ENCODE data around the gene HOXD3. TPM values are rescaled to one million over a fixed set of nuclear protein-coding genes. Genes with fewer than 3 reads are reported as not detected.

HOXD3 gene
- total RNA-seq, 1 experiment from 2014 or later = not detected

DNA sequence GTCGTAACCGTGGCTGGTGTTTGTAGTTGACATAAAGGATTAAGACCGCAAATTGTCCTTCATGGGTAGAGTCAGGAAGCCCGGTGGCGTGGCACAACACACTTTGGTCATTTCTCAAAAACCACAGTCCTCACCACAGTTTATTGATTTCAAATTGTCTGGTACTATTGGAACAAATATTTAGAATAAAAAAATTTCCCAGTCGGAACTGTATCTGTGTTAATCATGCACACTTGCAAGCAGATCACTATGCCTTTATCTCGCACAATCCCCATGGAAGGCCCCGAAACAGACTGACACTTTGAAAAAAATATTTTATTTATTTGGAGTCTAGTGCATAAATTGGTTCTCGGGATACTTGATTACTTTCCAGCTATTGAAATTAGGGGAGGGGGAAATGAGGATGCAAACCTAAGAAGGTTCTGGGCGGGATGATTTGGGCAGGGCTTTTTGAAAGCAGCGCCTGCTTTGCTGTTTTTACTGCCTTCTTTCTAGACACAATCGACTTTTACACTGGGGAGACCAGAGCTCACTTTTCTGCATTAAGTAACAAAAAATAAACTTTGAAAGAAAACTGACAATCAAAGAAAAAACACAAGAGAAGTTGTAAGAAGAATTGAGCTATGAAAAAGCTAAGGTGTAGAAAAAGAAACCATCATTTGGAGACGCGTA, 15.9 kb downstream of the HOXD3 start:
- Histone ChIP-seq H3K27me3 (ENCODE audit: insufficient read depth, low read length) (peaks cover 98% of the 10 kb centered on the region), H3K23ac (ENCODE audit: insufficient read length, low read depth, low read length) (no peak overlapping the region), H3K18ac (ENCODE audit: insufficient read length, low read depth, low read length) (no peak overlapping the region), H2BK12ac (ENCODE audit: insufficient read length, low read depth, low read length) (no peak overlapping the region), H3T11ph (ENCODE audit: low read length) (no peak overlapping the region), H2BK15ac (ENCODE audit: low read depth, low read length) (no peak overlapping the region), H4K91ac (ENCODE audit: insufficient read length, low read depth, low read length) (no peak overlapping the region), H3K79me2 (ENCODE audit: insufficient read depth, low read length) (no peaks in the 10 kb centered on the region), H3K9me3 (ENCODE audit: control insufficient read depth, low read depth, low read length) (no peaks in the 10 kb centered on the region), H2BK20ac (ENCODE audit: low read depth, low read length, poor library complexity, severe bottlenecking) (no peak overlapping the region), H2AK5ac (ENCODE audit: insufficient read length, low read length) (no peak overlapping the region), H3K4me1 (ENCODE audit: insufficient read depth, low read length) (no peaks in the 10 kb centered on the region), H3K27ac (ENCODE audit: insufficient read length, low read depth, low read length) (no peak overlapping the region), H3K14ac (ENCODE audit: insufficient read depth, low read length) (no peak overlapping the region), H2BK120ac (ENCODE audit: low read depth, low read length, poor library complexity, severe bottlenecking) (no peak overlapping the region), H3K23me2 (ENCODE audit: insufficient read length, low read depth, low read length, poor library complexity, severe bottlenecking) (no peaks in the 10 kb centered on the region), H3K9ac (ENCODE audit: extremely low read depth, insufficient read length, low read length) (no peak overlapping the region), H3K79me1 (ENCODE audit: insufficient read depth, low read depth, low read length, poor library complexity, severe bottlenecking) (no peaks in the 10 kb centered on the region), H4K5ac (ENCODE audit: insufficient read length, low read depth, low read length) (no peak overlapping the region), H3K4me2 (ENCODE audit: insufficient read depth, insufficient read length, low read length) (no peak overlapping the region), H2AFZ (ENCODE audit: low read length) (no peak overlapping the region), H3K4ac (ENCODE audit: low read depth, low read length) (no peak overlapping the region), H2BK5ac (ENCODE audit: insufficient read length, low read length) (no peak overlapping the region), H3K56ac (ENCODE audit: insufficient read length, low read depth, low read length) (no peak overlapping the region), H4K8ac (replicated peaks; ENCODE audit: insufficient read length, low read depth, low read length) (no peak overlapping the region), H4K20me1 (ENCODE audit: control insufficient read depth, insufficient read depth, insufficient read length) (no peaks in the 10 kb centered on the region)
- peaks cover 3 to 18% of the 10 kb centered on the region in 2 experiments for H3K9me3 Mint-ChIP-seq
- no peak for DNase-seq
- H3K36me3 Mint-ChIP-seq (ENCODE audit: insufficient read depth in 1 of 3, low read depth in 3 of 3) = peaks cover 0 to 6% (median 0%) of the 10 kb centered on the region in 3 experiments; a peak in 2 of 7 replicates
- peak overlapping the region in 1 of 2 experiments; percentile 56; a peak in 2 of 5 replicates for H3K4me3 Mint-ChIP-seq
- peaks cover 100% of the 10 kb centered on the region for H3K27me3 Mint-ChIP-seq (ENCODE audit: low read depth)
- no peak for TF ChIP-seq CTCF (conservative IDR thresholded peaks at IDR 0.05)
- no CpG with 5 or more reads among the region's 14 CpGs for WGBS (ENCODE audit: extremely low coverage, insufficient read length, low lambda C conversion rate)
- H3K27ac Mint-ChIP-seq = no peak overlapping the region; a peak in 1 of 7 replicates
- H3K4me1 Mint-ChIP-seq = peaks cover 30 to 44% of the 10 kb centered on the region in 2 experiments

Data from H9 (cell line).